Natural killer cell (primary cell): ENCODE data around the gene CNPY1. TPM values are rescaled to one million over a fixed set of nuclear protein-coding genes. Genes with fewer than 3 reads are reported as not detected.

Experiments
- ATAC-seq, 3 donors: fragments of 150-1000 bp in 2 of 3; fragments of 200-7000 bp in 1 of 3; cut with Tn5 transposase; 1 replicate in 1 of 3; 2 replicates in 2 of 3; pipeline ENCODE4 v1.10.0; 2021; ENCODE audit warnings: mild to moderate bottlenecking in 2 of 3, moderate library complexity in 2 of 3
- DNase-seq, 2 donors: peaks; one replicate each; pipeline versions ENCODE4 v3.0.0 to v3.0.0-alpha.2; 2013 to 2021; ENCODE audit warnings: mixed read lengths in 1 of 2
- H3K27ac ChIP-seq: one replicate; pipeline ENCODE4 v1.5.1; 2013; ENCODE audit warnings: mild to moderate bottlenecking, low read length
- H3K27me3 ChIP-seq: one replicate; pipeline ENCODE4 v1.6.1; 2013; ENCODE audit warnings: low read length; ENCODE audit not compliant: control insufficient read depth, insufficient read depth
- H3K36me3 ChIP-seq: one replicate; pipeline ENCODE4 v1.6.1; 2013; ENCODE audit warnings: low read length; ENCODE audit not compliant: control insufficient read depth, insufficient read depth
- H3K4me1 ChIP-seq: one replicate; pipeline ENCODE4 v1.6.1; 2013; ENCODE audit warnings: low read length; ENCODE audit not compliant: control insufficient read depth, insufficient read depth
- H3K4me3 ChIP-seq: one replicate; pipeline ENCODE4 v1.5.1; 2013; ENCODE audit warnings: low read length
- H3K9me3 ChIP-seq: one replicate; pipeline ENCODE4 v1.6.1; 2013; ENCODE audit warnings: low read length; ENCODE audit not compliant: control insufficient read depth, insufficient read depth
- H3K27ac Mint-ChIP-seq, 2 donors: one replicate each; pipeline ENCODE4 v1.8.0; 2022; ENCODE audit warnings: mild to moderate bottlenecking in 2 of 2, mixed read lengths in 2 of 2, moderate library complexity in 1 of 2
- H3K27me3 Mint-ChIP-seq, 2 donors: one replicate each; pipeline ENCODE4 v1.8.0; 2022; ENCODE audit warnings: low read depth in 2 of 2, mixed read lengths in 2 of 2
- H3K36me3 Mint-ChIP-seq: one replicate; pipeline ENCODE4 v1.8.0; 2022; ENCODE audit warnings: mixed read lengths
- H3K4me1 Mint-ChIP-seq, 2 donors: one replicate each; pipeline ENCODE4 v1.8.0; 2022; ENCODE audit warnings: mixed read lengths in 2 of 2
- H3K4me3 Mint-ChIP-seq: one replicate; pipeline ENCODE4 v1.8.0; 2022; ENCODE audit warnings: mild to moderate bottlenecking, moderate library complexity, mixed read lengths
- H3K9me3 Mint-ChIP-seq, 2 donors: one replicate each; pipeline ENCODE4 v1.8.0; 2022; ENCODE audit warnings: mixed read lengths in 2 of 2
- WGBS: methylation state at CpG from one replicate; pipeline ENCODE4 v1.1.7; 2013; ENCODE audit warnings: missing lambda C conversion rate; ENCODE audit not compliant: insufficient coverage; 5-methylcytosine and 5-hydroxymethylcytosine counted together
- intact Hi-C: fragments of 100-400 bp; cut with micrococcal nuclease; formaldehyde crosslinking; loops from one replicate; pipeline ENCODE4 v1.14.2; 2022
- total RNA-seq, 4 donors: library from RNA; stranded (reverse); fragments of 120-200 nt in 1 of 4; gene quantifications; one replicate each; pipeline versions ENCODE4 v1.2.3 to v1.2.4, GENCODE V29; 2013 to 2022
- TF ChIP-seq, protein P1 (sequence below): fragments of 200-600 bp; IDR thresholded peaks from one replicate; pipeline ENCODE4 v1.8.0; 2022; ENCODE audit warnings: antibody characterized with exemption

The CNPY1 gene
- total RNA-seq, 3 donors from 2014 or later (not counting 1 experiment from before 2014, with no cell fraction given) = not detected

DNA sequence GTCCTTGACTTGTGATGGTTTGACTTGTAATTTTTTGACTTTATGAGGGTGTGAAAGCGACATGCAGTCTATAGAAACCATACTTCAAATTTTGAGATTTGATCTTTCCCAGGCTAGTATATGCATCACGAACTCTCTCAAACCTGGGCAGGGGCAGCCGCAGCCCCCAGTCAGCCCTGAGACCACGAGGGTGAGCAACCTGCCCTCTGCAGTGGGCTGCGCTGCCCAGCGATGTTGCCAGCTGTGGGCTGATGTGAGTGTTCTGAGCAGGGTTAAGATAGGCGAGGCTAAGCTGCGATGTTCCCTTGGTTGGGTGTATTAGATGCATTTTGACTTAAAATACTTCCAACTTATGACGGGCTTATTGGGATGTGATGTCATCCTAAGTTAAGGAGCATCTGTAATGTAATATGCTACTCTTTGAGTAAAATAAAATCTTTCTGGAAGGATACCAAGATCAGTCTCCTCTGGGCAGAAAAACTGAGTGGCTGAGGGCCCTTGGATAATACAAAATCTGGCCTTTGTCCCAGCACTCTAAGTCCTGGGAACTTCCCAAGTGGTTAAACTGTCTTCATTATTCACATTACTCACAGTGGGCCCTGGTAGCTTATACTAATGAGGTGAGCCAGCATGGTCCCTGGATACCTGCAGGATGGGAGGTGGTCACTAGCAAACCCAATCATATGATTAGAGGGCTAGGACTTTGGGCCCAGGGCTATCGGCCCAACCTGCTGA is 28.4 kb upstream of the CNPY1 start:
- H3K4me3 Mint-ChIP-seq = no peak overlapping the region
- H3K9me3 Mint-ChIP-seq = no peaks in the 10 kb centered on the region
- DNase-seq (no peak), ATAC-seq (no peak)
- H3K27me3 ChIP-seq = no peaks in the 10 kb centered on the region
- no peak overlapping the region for H3K4me3 ChIP-seq
- no peaks in the 10 kb centered on the region for H3K36me3 Mint-ChIP-seq
- H3K36me3 ChIP-seq = no peaks in the 10 kb centered on the region
- TF ChIP-seq, protein P1, sequence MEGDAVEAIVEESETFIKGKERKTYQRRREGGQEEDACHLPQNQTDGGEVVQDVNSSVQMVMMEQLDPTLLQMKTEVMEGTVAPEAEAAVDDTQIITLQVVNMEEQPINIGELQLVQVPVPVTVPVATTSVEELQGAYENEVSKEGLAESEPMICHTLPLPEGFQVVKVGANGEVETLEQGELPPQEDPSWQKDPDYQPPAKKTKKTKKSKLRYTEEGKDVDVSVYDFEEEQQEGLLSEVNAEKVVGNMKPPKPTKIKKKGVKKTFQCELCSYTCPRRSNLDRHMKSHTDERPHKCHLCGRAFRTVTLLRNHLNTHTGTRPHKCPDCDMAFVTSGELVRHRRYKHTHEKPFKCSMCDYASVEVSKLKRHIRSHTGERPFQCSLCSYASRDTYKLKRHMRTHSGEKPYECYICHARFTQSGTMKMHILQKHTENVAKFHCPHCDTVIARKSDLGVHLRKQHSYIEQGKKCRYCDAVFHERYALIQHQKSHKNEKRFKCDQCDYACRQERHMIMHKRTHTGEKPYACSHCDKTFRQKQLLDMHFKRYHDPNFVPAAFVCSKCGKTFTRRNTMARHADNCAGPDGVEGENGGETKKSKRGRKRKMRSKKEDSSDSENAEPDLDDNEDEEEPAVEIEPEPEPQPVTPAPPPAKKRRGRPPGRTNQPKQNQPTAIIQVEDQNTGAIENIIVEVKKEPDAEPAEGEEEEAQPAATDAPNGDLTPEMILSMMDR = no peak
- H3K4me1 ChIP-seq = no peaks in the 10 kb centered on the region
- H3K9me3 ChIP-seq = no peaks in the 10 kb centered on the region
- peaks cover 0 to 6% of the 10 kb centered on the region in 2 donors for H3K27me3 Mint-ChIP-seq
- no peak overlapping the region for H3K27ac Mint-ChIP-seq
- no peaks in the 10 kb centered on the region for H3K4me1 Mint-ChIP-seq
- intact Hi-C loops = no loop called here
- 86% methylated on average over 10 of the region's 10 CpGs for WGBS
- no peak overlapping the region for H3K27ac ChIP-seq

- intact Hi-C loops = no loop called here
- peaks cover 0 to 6% of the 10 kb centered on the region in 2 donors for H3K27me3 Mint-ChIP-seq
- no peaks in the 10 kb centered on the region for H3K4me1 ChIP-seq
- no peaks in the 10 kb centered on the region for H3K9me3 ChIP-seq
- H3K36me3 Mint-ChIP-seq = no peaks in the 10 kb centered on the region
- DNase-seq = no peak
- WGBS = 62% methylated on average over 11 of the region's 11 CpGs
- no peak overlapping the region for H3K4me3 ChIP-seq
- ATAC-seq = no peak
- H3K36me3 ChIP-seq = no peaks in the 10 kb centered on the region
- H3K4me1 Mint-ChIP-seq = no peaks in the 10 kb centered on the region
- no peak overlapping the region for H3K27ac Mint-ChIP-seq
- H3K9me3 Mint-ChIP-seq = no peaks in the 10 kb centered on the region
- no peak overlapping the region for H3K4me3 Mint-ChIP-seq
- H3K27me3 ChIP-seq = no peaks in the 10 kb centered on the region
- TF ChIP-seq, protein P1 = no peak
- no peak overlapping the region for H3K27ac ChIP-seq
These were observed 25.4 kb upstream of the CNPY1 start for GRCh38 chr7:155571581-155572345.

- Mint-ChIP-seq H3K27ac (no peak overlapping the region), H3K27me3 (peaks cover 0 to 6% of the 10 kb centered on the region in 2 donors), H3K9me3 (no peaks in the 10 kb centered on the region), H3K36me3 (no peaks in the 10 kb centered on the region), H3K4me1 (no peaks in the 10 kb centered on the region), H3K4me3 (no peak overlapping the region)
- H3K4me1 ChIP-seq = no peaks in the 10 kb centered on the region
- no peaks in the 10 kb centered on the region for H3K27me3 ChIP-seq
- no peak overlapping the region for H3K27ac ChIP-seq
- ATAC-seq (no peak), DNase-seq (no peak)
- TF ChIP-seq, protein P1 = no peak
- intact Hi-C loops = no loop called here
- no peaks in the 10 kb centered on the region for H3K36me3 ChIP-seq
- WGBS = 89% methylated on average over 6 of the region's 6 CpGs
- no peaks in the 10 kb centered on the region for H3K9me3 ChIP-seq
- no peak overlapping the region for H3K4me3 ChIP-seq
These were observed 24.6 kb upstream of the CNPY1 start for GRCh38 chr7:155570991-155571390.
